Uterus (tissue), 2 donors: ENCODE measurements around the gene GSDME.

Experiments
- CTCF ChIP-seq, 4 experiments: fragments of 200-600 bp in 2 of 4; fragments of 450-650 bp in 2 of 4; sonication (generic) in 2 of 4; IDR thresholded peaks; one replicate each; pipeline ENCODE4 v1.5.1; 2016 to 2019; ENCODE audit warnings: antibody characterized with exemption in 4 of 4, mild to moderate bottlenecking in 2 of 4, moderate library complexity in 1 of 4
- POLR2A ChIP-seq, 2 donors: fragments of 450-650 bp; IDR thresholded peaks; one replicate each; pipeline ENCODE4 v1.6.1; 2016; ENCODE audit warnings: antibody characterized with exemption in 2 of 2, mild to moderate bottlenecking in 1 of 2, moderate library complexity in 1 of 2

DNA sequence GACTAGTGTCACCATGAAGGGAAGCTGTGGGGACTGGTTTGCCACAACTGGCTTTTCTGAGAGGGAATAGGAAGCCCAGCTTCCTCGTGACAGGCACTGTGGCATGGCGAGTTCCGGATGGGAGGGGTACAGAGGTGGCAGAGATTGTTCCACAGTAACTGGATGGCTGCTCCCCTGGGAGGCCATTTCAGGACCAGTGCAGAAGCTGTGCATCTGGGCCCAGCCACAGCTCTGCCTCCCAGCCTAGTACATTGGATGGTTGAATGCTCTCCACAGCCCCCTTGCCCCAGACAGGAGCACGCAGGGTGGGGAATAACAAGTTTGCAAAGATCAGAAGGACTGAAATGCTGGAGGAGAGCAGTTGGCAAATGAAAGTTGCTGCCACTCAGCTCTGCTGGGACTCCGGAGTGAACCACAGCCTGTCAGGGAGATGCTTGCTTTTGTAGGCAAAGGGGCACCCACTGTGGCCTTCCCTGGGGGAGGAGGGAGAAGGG, 51.8 kb downstream of the GSDME start:
- TF ChIP-seq CTCF (IDR thresholded peaks at IDR 0.05) = no peak
- TF ChIP-seq POLR2A (IDR thresholded peaks at IDR 0.05) = no peak
